Endothelial cell of umbilical vein (primary cell): ENCODE measurements around the gene CD40. TPM values are rescaled to one million over a fixed set of nuclear protein-coding genes. Genes with fewer than 3 reads are reported as not detected.

Experiments
- BruUV-seq: library from RNA; stranded (reverse); fragments of 400-500 nt; replicated peaks from 2 replicates; lab custom pipeline; 2021; lab: Mats Ljungman, UMichigan
- CTCF ChIA-PET: fragments of 300-600, 350-600 bp; sonication (Branson Sonifier 250); formaldehyde crosslinking; loops from one replicate; lab custom pipeline; 2021; ENCODE audit warnings: antibody characterized with exemption, inconsistent platforms; lab: Charles Lee
- POLR2A ChIA-PET: fragments of 300-600, 350-600 bp; sonication (Branson Sonifier 250); formaldehyde crosslinking; loops from one replicate; lab custom pipeline; 2021; ENCODE audit warnings: antibody characterized with exemption, inconsistent platforms; lab: Charles Lee
- DNase-seq: peaks from one replicate; pipeline ENCODE4 v3.0.0-alpha.2; 2011; ENCODE audit warnings: low read depth, low spot score
- FAIRE-seq: peaks from 2 replicates; lab custom pipeline; 2011; peaks lifted over from hg19 to GRCh38; lab: Jason Lieb, UNC
- H2AFZ ChIP-seq: 2 replicates; pipeline ENCODE4 v1.6.0; 2012; ENCODE audit warnings: low read depth, low read length, control low read depth, inconsistent platforms
- H3K27ac ChIP-seq: 2 replicates; pipeline ENCODE4 v1.5.1; 2011; ENCODE audit warnings: low read depth, mild to moderate bottlenecking, control low read depth, low read length, moderate library complexity; ENCODE audit not compliant: insufficient read depth
- H3K27me3 ChIP-seq, 2 experiments: 2 replicates each; pipeline versions ENCODE4 v1.6.0 to v1.6.1; 2011; ENCODE audit warnings: low read length in 2 of 2, mixed read lengths in 1 of 2; ENCODE audit not compliant: control insufficient read depth in 2 of 2, insufficient read depth in 2 of 2
- H3K36me3 ChIP-seq, 2 experiments: 2 replicates in 1 of 2; 3 replicates in 1 of 2; pipeline ENCODE4 v1.5.1; 2011; ENCODE audit warnings: low read length in 2 of 2, mild to moderate bottlenecking in 1 of 2, moderate library complexity in 1 of 2; ENCODE audit not compliant: control insufficient read depth in 2 of 2, insufficient read depth in 2 of 2; ENCODE audit errors: extremely low read depth in 1 of 2
- H3K4me1 ChIP-seq: 3 replicates; pipeline ENCODE4 v1.5.1; 2011; ENCODE audit warnings: mild to moderate bottlenecking, low read length; ENCODE audit not compliant: control insufficient read depth, insufficient read depth; ENCODE audit errors: extremely low read depth
- H3K4me2 ChIP-seq: 2 replicates; pipeline ENCODE4 v1.6.1; 2011; ENCODE audit warnings: low read length, control low read depth, mixed read lengths; ENCODE audit not compliant: insufficient read depth
- H3K4me3 ChIP-seq, 3 experiments: fragments of 200-600 bp in 1 of 3; sonication (generic), shearing (Covaris generic) in 1 of 3; replicated peaks in 1 of 3; 2 replicates each; pipeline ENCODE4 v1.5.1; 2011 to 2016; ENCODE audit warnings: control low read depth in 3 of 3, low read length in 3 of 3, mild to moderate bottlenecking in 2 of 3, inconsistent platforms in 1 of 3, low read depth in 1 of 3, moderate library complexity in 1 of 3; ENCODE audit not compliant: insufficient read depth in 1 of 3
- H3K79me2 ChIP-seq: 2 replicates; pipeline ENCODE4 v1.6.0; 2012; ENCODE audit warnings: low read length, inconsistent platforms; ENCODE audit not compliant: control insufficient read depth, insufficient read depth
- H3K9ac ChIP-seq: replicated peaks from 2 replicates; pipeline ENCODE3; 2011; ENCODE audit warnings: low read length, control low read depth; ENCODE audit not compliant: insufficient read depth; ENCODE audit errors: extremely low read depth
- H3K9me1 ChIP-seq: replicated peaks from 3 replicates; pipeline ENCODE4 v1.6.0; 2011; ENCODE audit warnings: mild to moderate bottlenecking, low read length; ENCODE audit not compliant: control insufficient read depth, insufficient read depth; ENCODE audit errors: extremely low read depth
- H3K9me3 ChIP-seq: replicated peaks from 2 replicates; pipeline ENCODE4 v1.5.1; 2012; ENCODE audit warnings: low read length, inconsistent platforms; ENCODE audit not compliant: control insufficient read depth, insufficient read depth
- H4K20me1 ChIP-seq: replicated peaks from 2 replicates; pipeline ENCODE3; 2011; ENCODE audit warnings: mild to moderate bottlenecking, low read length; ENCODE audit not compliant: control insufficient read depth, insufficient read depth; ENCODE audit errors: extremely low read depth
- EZH2 ChIP-seq: IDR thresholded peaks from 2 replicates; pipeline ENCODE4 v1.6.1; 2012; ENCODE audit warnings: borderline replicate concordance, low read depth, mild to moderate bottlenecking, moderate library complexity, low read length, inconsistent platforms; ENCODE audit not compliant: severe bottlenecking
- FOS ChIP-seq: IDR thresholded peaks from 2 replicates; pipeline ENCODE4 v1.6.1; 2011; ENCODE audit warnings: mild to moderate bottlenecking, low read length, moderate library complexity, borderline replicate concordance; ENCODE audit not compliant: insufficient read depth
- JUN ChIP-seq: IDR thresholded peaks from 2 replicates; pipeline ENCODE4 v1.6.1; 2011; ENCODE audit warnings: borderline replicate concordance, low read depth; ENCODE audit not compliant: insufficient read length, insufficient read depth
- MYC ChIP-seq: IDR thresholded peaks from one replicate; pipeline ENCODE4 v1.6.1; 2011; ENCODE audit warnings: mild to moderate bottlenecking, low read depth, low read length
- POLR2A ChIP-seq: IDR thresholded peaks from 2 replicates; pipeline ENCODE4 v1.6.1; 2012; ENCODE audit warnings: low read depth, mild to moderate bottlenecking, control low read depth, low read length
- POLR2AphosphoS5 ChIP-seq: IDR thresholded peaks from 2 replicates; pipeline ENCODE4 v1.6.1; 2012; ENCODE audit warnings: low read depth, mild to moderate bottlenecking, control low read depth, low read length, moderate library complexity; ENCODE audit not compliant: insufficient read depth
- dilution Hi-C: fragments of 300-500 bp; cut with MboI; formaldehyde crosslinking; loops from one replicate; pipeline ENCODE4 v1.15.0; 2019; ENCODE audit warnings: low sequenced_read_pairs; ENCODE audit not compliant: extremely low pct_ligation_motif_present
- intact Hi-C: fragments of 100-400 bp; cut with micrococcal nuclease; formaldehyde crosslinking; loops from one replicate; pipeline ENCODE4 v1.10.0; 2022
- polyA plus RNA-seq, 4 experiments: library from polyadenylated mRNA; depleted of rRNA in 3 of 4; stranded (reverse) in 3 of 4; unstranded in 1 of 4; fragments of >200 nt; gene quantifications; 2 replicates each; pipeline versions ENCODE4 v1.2.1 to v1.2.3, GENCODE V29; 2011 to 2012; ENCODE audit warnings: missing spikeins in 1 of 4
- total RNA-seq: library from RNA; stranded (reverse); gene quantifications from 2 replicates; pipeline ENCODE4 v1.2.3, GENCODE V29; 2021
- TF ChIP-seq, protein P1 (sequence below): IDR thresholded peaks from 2 replicates; pipeline ENCODE4 v1.6.1; 2011; ENCODE audit not compliant: insufficient read depth, insufficient read length
- TF ChIP-seq, protein P2 (sequence below), 2 donors: IDR thresholded peaks; 1 replicate in 1 of 2; 2 replicates in 1 of 2; pipeline ENCODE4 v1.5.1; 2011; ENCODE audit warnings: low read length in 2 of 2, mild to moderate bottlenecking in 2 of 2, moderate library complexity in 2 of 2, control low read depth in 1 of 2, inconsistent platforms in 1 of 2, low read depth in 1 of 2; ENCODE audit not compliant: insufficient read depth in 1 of 2; ENCODE audit errors: extremely low read depth in 1 of 2

The CD40 gene
- total and polyA plus RNA-seq, 2 donors (not counting 3 experiments of a cell fraction or from before 2014, with no cell fraction given): 36.6 to 38.3 TPM

DNA sequence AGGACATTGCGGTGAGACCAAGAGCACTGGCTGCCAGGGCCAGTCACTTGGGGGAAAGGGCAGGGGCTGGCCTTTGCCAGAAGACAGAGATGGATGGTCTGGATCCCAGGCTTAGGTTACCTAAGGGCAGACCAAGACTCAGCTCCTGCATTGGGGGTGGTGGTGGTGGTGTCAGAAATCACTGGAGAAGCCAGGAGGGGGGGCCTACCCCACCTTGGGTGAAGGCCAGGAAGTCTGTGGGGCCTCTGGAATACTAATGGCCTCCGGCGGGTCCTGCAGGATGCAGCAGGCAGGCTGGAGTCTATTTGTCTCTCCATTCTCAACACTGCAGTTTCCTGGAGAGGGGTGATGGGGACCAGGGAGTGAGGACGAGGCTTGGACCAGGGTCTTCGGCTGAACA is 32.8 kb downstream of the CD40 start:
- Histone ChIP-seq H3K27ac (no peak overlapping the region), H3K27me3 (no peaks in the 10 kb centered on the region), H3K4me1 (no peaks in the 10 kb centered on the region), H3K9me3 (no peaks in the 10 kb centered on the region), H3K9ac (no peak overlapping the region), H3K9me1 (no peaks in the 10 kb centered on the region), H4K20me1 (no peaks in the 10 kb centered on the region), H3K36me3 (no peaks in the 10 kb centered on the region), H3K4me2 (no peak overlapping the region), H2AFZ (no peak overlapping the region), H3K79me2 (no peaks in the 10 kb centered on the region), H3K4me3 (no peak overlapping the region)
- TF ChIP-seq, protein P1, sequence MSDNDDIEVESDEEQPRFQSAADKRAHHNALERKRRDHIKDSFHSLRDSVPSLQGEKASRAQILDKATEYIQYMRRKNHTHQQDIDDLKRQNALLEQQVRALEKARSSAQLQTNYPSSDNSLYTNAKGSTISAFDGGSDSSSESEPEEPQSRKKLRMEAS: no peak
- TF ChIP-seq POLR2A (no peak), MYC (no peak), EZH2 (no peak), POLR2AphosphoS5 (no peak), FOS (no peak), JUN (no peak)
- TF ChIP-seq, protein P2, sequence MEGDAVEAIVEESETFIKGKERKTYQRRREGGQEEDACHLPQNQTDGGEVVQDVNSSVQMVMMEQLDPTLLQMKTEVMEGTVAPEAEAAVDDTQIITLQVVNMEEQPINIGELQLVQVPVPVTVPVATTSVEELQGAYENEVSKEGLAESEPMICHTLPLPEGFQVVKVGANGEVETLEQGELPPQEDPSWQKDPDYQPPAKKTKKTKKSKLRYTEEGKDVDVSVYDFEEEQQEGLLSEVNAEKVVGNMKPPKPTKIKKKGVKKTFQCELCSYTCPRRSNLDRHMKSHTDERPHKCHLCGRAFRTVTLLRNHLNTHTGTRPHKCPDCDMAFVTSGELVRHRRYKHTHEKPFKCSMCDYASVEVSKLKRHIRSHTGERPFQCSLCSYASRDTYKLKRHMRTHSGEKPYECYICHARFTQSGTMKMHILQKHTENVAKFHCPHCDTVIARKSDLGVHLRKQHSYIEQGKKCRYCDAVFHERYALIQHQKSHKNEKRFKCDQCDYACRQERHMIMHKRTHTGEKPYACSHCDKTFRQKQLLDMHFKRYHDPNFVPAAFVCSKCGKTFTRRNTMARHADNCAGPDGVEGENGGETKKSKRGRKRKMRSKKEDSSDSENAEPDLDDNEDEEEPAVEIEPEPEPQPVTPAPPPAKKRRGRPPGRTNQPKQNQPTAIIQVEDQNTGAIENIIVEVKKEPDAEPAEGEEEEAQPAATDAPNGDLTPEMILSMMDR (IDR thresholded peaks at IDR 0.05; ENCODE audit: extremely low read depth in 1 of 2, insufficient read depth in 1 of 2, low read depth in 1 of 2, low read length in 2 of 2): no peak
- FAIRE-seq (no peak), DNase-seq (no peak)
- ChIA-PET POLR2A (no interaction called here), CTCF (interaction anchor here (0.9 kb wide), 1 partner anchor 23 kb away, joined by 3 read pairs; no protein-coding TSS in a partner anchor)
- intact Hi-C loops (no loop called here), dilution Hi-C loops (no loop called here)
- BruUV-seq: no TSS peak
